H1 (cell line): ENCODE measurements around the gene ZNF785. TPM values are rescaled to one million over a fixed set of nuclear protein-coding genes. Genes with fewer than 3 reads are reported as not detected.

Experiments
- CTCF ChIA-PET: fragments of 300-600 bp; sonication (Branson Sonifier 250); formaldehyde crosslinking; loops from one replicate; lab custom pipeline; 2021; ENCODE audit not compliant: partially characterized antibody; lab: Charles Lee
- POLR2A ChIA-PET: fragments of 300-600 bp; sonication (Branson Sonifier 250); formaldehyde crosslinking; loops from one replicate; lab custom pipeline; 2021; ENCODE audit warnings: inconsistent platforms; ENCODE audit not compliant: partially characterized antibody; lab: Charles Lee
- DNase-seq, 2 experiments: peaks; one replicate each; pipeline versions ENCODE4 v3.0.0 to v3.0.0-alpha.2; 2010 to 2022; ENCODE audit warnings: low spot score in 2 of 2, low read depth in 1 of 2, mixed read lengths in 1 of 2
- FAIRE-seq: peaks from 2 replicates; lab custom pipeline; 2011; peaks lifted over from hg19 to GRCh38; lab: Jason Lieb, UNC
- H2AFZ ChIP-seq: 2 replicates; pipeline ENCODE4 v1.8.1; 2012; ENCODE audit warnings: low read length, inconsistent platforms
- H2AK5ac ChIP-seq: 2 replicates; pipeline ENCODE4 v1.6.1; 2013; ENCODE audit warnings: low read depth, low read length
- H2BK120ac ChIP-seq: replicated peaks from 2 replicates; pipeline ENCODE3; 2013; ENCODE audit warnings: low read depth, low read length, inconsistent platforms
- H2BK12ac ChIP-seq: 2 replicates; pipeline ENCODE4 v1.6.1; 2013; ENCODE audit warnings: low read depth, low read length
- H2BK15ac ChIP-seq: 2 replicates; pipeline ENCODE4 v1.6.1; 2013; ENCODE audit warnings: low read length
- H2BK20ac ChIP-seq: 2 replicates; pipeline ENCODE4 v1.6.1; 2013; ENCODE audit warnings: low read length
- H2BK5ac ChIP-seq: 2 replicates; pipeline ENCODE4 v1.6.1; 2013; ENCODE audit warnings: low read depth, low read length
- H3K14ac ChIP-seq: 2 replicates; pipeline ENCODE4 v1.6.1; 2013; ENCODE audit warnings: inconsistent platforms; ENCODE audit not compliant: insufficient read length
- H3K18ac ChIP-seq: 2 replicates; pipeline ENCODE4 v1.6.1; 2013; ENCODE audit warnings: low read length; ENCODE audit errors: extremely low read depth
- H3K23ac ChIP-seq: 2 replicates; pipeline ENCODE4 v1.6.1; 2013; ENCODE audit warnings: inconsistent platforms; ENCODE audit not compliant: insufficient read length
- H3K23me2 ChIP-seq: 2 replicates; pipeline ENCODE4 v1.6.1; 2013; ENCODE audit warnings: low read depth, low read length
- H3K27ac ChIP-seq: 2 replicates; pipeline ENCODE4 v1.6.1; 2011; ENCODE audit warnings: low read depth, low read length, inconsistent platforms
- H3K27me3 ChIP-seq, 4 experiments: replicated peaks in 1 of 4; 1 replicate in 1 of 4; 2 replicates in 3 of 4; pipeline versions ENCODE4 v1.6.1 to v1.8.1; 2011 to 2013; ENCODE audit warnings: low read length in 3 of 4, mild to moderate bottlenecking in 3 of 4, inconsistent platforms in 2 of 4, mixed read lengths in 2 of 4, moderate library complexity in 1 of 4; ENCODE audit not compliant: control insufficient read depth in 3 of 4, insufficient read depth in 3 of 4; ENCODE audit errors: extremely low read depth in 1 of 4
- H3K36me3 ChIP-seq, 4 experiments: 2 replicates each; pipeline versions ENCODE4 v1.6.1 to v1.8.1; 2011 to 2013; ENCODE audit warnings: mild to moderate bottlenecking in 4 of 4, low read length in 3 of 4, moderate library complexity in 2 of 4, control low read depth in 1 of 4, inconsistent platforms in 1 of 4; ENCODE audit not compliant: insufficient read depth in 4 of 4, control insufficient read depth in 2 of 4
- H3K4ac ChIP-seq: replicated peaks from 2 replicates; pipeline ENCODE3; 2013; ENCODE audit warnings: low read length, low read depth, mixed read lengths, inconsistent platforms; ENCODE audit not compliant: insufficient read length
- H3K4me1 ChIP-seq, 4 experiments: replicated peaks in 1 of 4; 1 replicate in 1 of 4; 2 replicates in 3 of 4; pipeline versions ENCODE4 v1.6.1 to v1.8.1; 2011 to 2013; ENCODE audit warnings: low read length in 3 of 4, inconsistent platforms in 2 of 4, mixed read lengths in 1 of 4; ENCODE audit not compliant: insufficient read depth in 4 of 4, control insufficient read depth in 3 of 4
- H3K4me2 ChIP-seq, 2 experiments: 2 replicates each; pipeline versions ENCODE4 v1.6.1 to v1.8.1; 2011 to 2013; ENCODE audit warnings: low read depth in 2 of 2, low read length in 2 of 2, control low read depth in 1 of 2, inconsistent platforms in 1 of 2, mild to moderate bottlenecking in 1 of 2; ENCODE audit not compliant: insufficient read depth in 1 of 2
- H3K4me3 ChIP-seq, 4 experiments: fragments of 200-600, 300-600 bp in 1 of 4; sonication (generic), shearing (Covaris generic), sonication (Bioruptor Twin) in 1 of 4; 2 replicates each; pipeline versions ENCODE4 v1.5.1 to v1.8.1; 2011 to 2016; ENCODE audit warnings: low read length in 4 of 4, low read depth in 3 of 4, control low read depth in 2 of 4, inconsistent platforms in 2 of 4, mild to moderate bottlenecking in 2 of 4, mixed read lengths in 1 of 4, moderate library complexity in 1 of 4; ENCODE audit not compliant: insufficient read depth in 2 of 4; ENCODE audit errors: extremely low read depth in 1 of 4
- H3K56ac ChIP-seq: replicated peaks from 2 replicates; pipeline ENCODE3; 2013; ENCODE audit warnings: low read depth, mild to moderate bottlenecking, mixed read lengths, low read length, inconsistent platforms; ENCODE audit not compliant: insufficient read length
- H3K79me1 ChIP-seq: 2 replicates; pipeline ENCODE4 v1.6.1; 2013; ENCODE audit warnings: low read depth, low read length, control low read depth
- H3K79me2 ChIP-seq, 2 experiments: 2 replicates each; pipeline versions ENCODE4 v1.6.1 to v1.8.1; 2012 to 2013; ENCODE audit warnings: low read length in 2 of 2, mild to moderate bottlenecking in 2 of 2, inconsistent platforms in 1 of 2; ENCODE audit not compliant: insufficient read depth in 2 of 2, control insufficient read depth in 1 of 2
- H3K9ac ChIP-seq, 4 experiments: replicated peaks in 1 of 4; 1 replicate in 1 of 4; 2 replicates in 3 of 4; pipeline versions ENCODE4 v1.6.1 to v1.8.1; 2011 to 2013; ENCODE audit warnings: low read depth in 3 of 4, low read length in 3 of 4, control low read depth in 2 of 4, mild to moderate bottlenecking in 2 of 4, moderate library complexity in 2 of 4, inconsistent platforms in 1 of 4; ENCODE audit errors: extremely low read depth in 1 of 4
- H3K9me3 ChIP-seq, 2 experiments: 2 replicates each; pipeline versions ENCODE4 v1.6.1 to v1.8.1; 2012 to 2013; ENCODE audit warnings: mild to moderate bottlenecking in 2 of 2, moderate library complexity in 2 of 2, control low read depth in 1 of 2, inconsistent platforms in 1 of 2, low read depth in 1 of 2, low read length in 1 of 2, mixed read lengths in 1 of 2; ENCODE audit not compliant: insufficient read depth in 2 of 2
- H4K20me1 ChIP-seq, 2 experiments: replicated peaks in 1 of 2; 2 replicates each; pipeline versions ENCODE3 to v1.8.1; 2011 to 2013; ENCODE audit warnings: inconsistent platforms in 2 of 2, low read length in 2 of 2, mild to moderate bottlenecking in 1 of 2; ENCODE audit not compliant: insufficient read depth in 2 of 2, control insufficient read depth in 1 of 2
- H4K5ac ChIP-seq: 2 replicates; pipeline ENCODE4 v1.6.1; 2013; ENCODE audit warnings: low read length, low read depth, mixed read lengths, inconsistent platforms; ENCODE audit not compliant: insufficient read length
- H4K8ac ChIP-seq: 2 replicates; pipeline ENCODE4 v1.8.0; 2013; ENCODE audit warnings: mild to moderate bottlenecking, moderate library complexity, low read length, inconsistent platforms; ENCODE audit not compliant: insufficient read depth; ENCODE audit errors: extremely low read depth
- H4K91ac ChIP-seq: replicated peaks from 2 replicates; pipeline ENCODE3; 2013; ENCODE audit warnings: low read length, mixed read lengths, inconsistent platforms; ENCODE audit not compliant: insufficient read length
- BRCA1 ChIP-seq: IDR thresholded peaks from 2 replicates; pipeline ENCODE4 v1.6.1; 2012; ENCODE audit warnings: low read depth, low read length, improper control_type of control experiment
- CTCF ChIP-seq, 3 experiments: IDR thresholded peaks; 1 replicate in 2 of 3; 2 replicates in 1 of 3; pipeline versions ENCODE4 v1.5.1 to v1.6.1; 2011; ENCODE audit warnings: low read length in 3 of 3, mild to moderate bottlenecking in 3 of 3, inconsistent platforms in 2 of 3, low read depth in 1 of 3, moderate library complexity in 1 of 3; ENCODE audit not compliant: insufficient read depth in 1 of 3; ENCODE audit errors: control extremely low read depth in 1 of 3
- JUN ChIP-seq: IDR thresholded peaks from 2 replicates; pipeline ENCODE4 v1.6.1; 2011; ENCODE audit warnings: low read depth, mild to moderate bottlenecking, improper control_type of control experiment, low read length
- MAX ChIP-seq: IDR thresholded peaks from 2 replicates; pipeline ENCODE4 v1.6.1; 2012; ENCODE audit warnings: inconsistent platforms
- WGBS, 2 experiments: shearing (Covaris generic) in 1 of 2; methylation state at CpG; one replicate each; pipeline versions ENCODE4 v1.1.6 to v1.1.7; 2013 to 2015; ENCODE audit warnings: low lambda C conversion rate in 2 of 2, mixed read lengths in 2 of 2, inconsistent platforms in 1 of 2, low coverage in 1 of 2, missing lambda C conversion rate in 1 of 2; ENCODE audit not compliant: insufficient replicate concordance in 2 of 2, insufficient coverage in 1 of 2, insufficient read length in 1 of 2; ENCODE audit errors: extremely low coverage in 1 of 2, missing lambda C conversion rate in 1 of 2; 5-methylcytosine and 5-hydroxymethylcytosine counted together
- polyA plus RNA-seq, 7 experiments: library from polyadenylated mRNA; depleted of rRNA in 3 of 7; stranded (reverse) in 5 of 7; unstranded in 2 of 7; fragments of >200 nt in 5 of 7; fragments of 200-250 nt in 2 of 7; gene quantifications; 1 replicate in 5 of 7; 2 replicates in 1 of 7; 4 replicates in 1 of 7; pipeline versions ENCODE4 v1.2.1 to v1.2.3, GENCODE V29; 2011 to 2013; ENCODE audit warnings: missing spikeins in 2 of 7, mixed read lengths in 2 of 7
- total RNA-seq: library from RNA; stranded (reverse); fragmentation: NEBNext Ultra II Directional; extraction: Animal tissue kit (Norgen Biotek cat#: 25700); gene quantifications from 2 replicates; pipeline ENCODE4 v1.2.1, GENCODE V29; 2021

The ZNF785 gene
- total and polyA plus RNA-seq, 2 of the 8 experiments (the other 6 are each of a cell fraction or from before 2014, with no cell fraction given) = 8.6 to 12.9 TPM

GRCh38 chr16:30574678-30575077 is 10.8 kb downstream of the ZNF785 start:
- H3K14ac ChIP-seq = no peak overlapping the region
- H2BK15ac ChIP-seq = no peak overlapping the region
- H3K9me3 ChIP-seq = no peaks in the 10 kb centered on the region
- H3K9ac ChIP-seq = no peak overlapping the region
- POLR2A ChIA-PET = interaction anchor here (1.3 to 3.8 kb wide), 5 partner anchors 10 to 53 kb away, joined by 3 to 28 read pairs (median 6); partner anchors contain the start of genes ZNF747, ZNF764 and ZNF785
- peaks cover 14% of the 10 kb centered on the region; the same call in 1 of the 2 replicates for H3K23me2 ChIP-seq
- no peak overlapping the region for H2AK5ac ChIP-seq
- no peaks in the 10 kb centered on the region for H3K79me1 ChIP-seq
- CTCF ChIA-PET = interaction anchor here (0.8 to 1.9 kb wide), 3 partner anchors 13 to 145 kb away, joined by 3 to 6 read pairs (median 4); partner anchors contain the start of genes DCTPP1 and ZNF747
- H2BK20ac ChIP-seq = no peak overlapping the region
- H3K23ac ChIP-seq = no peak overlapping the region
- no peaks in the 10 kb centered on the region for H3K79me2 ChIP-seq
- no peak overlapping the region for H2BK12ac ChIP-seq
- H4K91ac ChIP-seq = no peak overlapping the region
- no peaks in the 10 kb centered on the region for H3K27me3 ChIP-seq
- no peak overlapping the region for H3K4ac ChIP-seq
- H2AFZ ChIP-seq = no peak overlapping the region
- H3K4me2 ChIP-seq = no peak overlapping the region
- H2BK5ac ChIP-seq = no peak overlapping the region
- no peak overlapping the region for H3K56ac ChIP-seq
- no peak overlapping the region for H2BK120ac ChIP-seq
- H3K18ac ChIP-seq = no peak overlapping the region
- TF ChIP-seq BRCA1 (no peak), JUN (no peak), MAX (no peak), CTCF (IDR thresholded peaks at IDR 0.05; ENCODE audit: control extremely low read depth in 1 of 3, insufficient read depth in 1 of 3, low read depth in 1 of 3, low read length in 3 of 3) (no peak)
- H4K8ac ChIP-seq = no peak overlapping the region
- H3K27ac ChIP-seq = no peak overlapping the region
- H3K4me1 ChIP-seq = peaks cover 0 to 6% (median 2%) of the 10 kb centered on the region in 4 experiments; a peak in 5 of 7 replicates
- H3K36me3 ChIP-seq = peaks cover 0 to 3% (median 2%) of the 10 kb centered on the region in 4 experiments; a peak in 3 of 8 replicates
- no peak overlapping the region for H3K4me3 ChIP-seq
- FAIRE-seq = no peak
- H4K5ac ChIP-seq = no peak overlapping the region
- peaks cover 0 to 2% of the 10 kb centered on the region in 2 experiments for H4K20me1 ChIP-seq
- 89 to 100% methylated on average over 1 of the region's 1 CpG for WGBS, 2 experiments
- no peak for DNase-seq
